NCI-H748 (cell line): ENCODE results near the gene UBE2G2.
A peak's percentile ranks its signal among the peaks of the same experiment; 100 is the strongest.

ENCODE experiments used
- DNase-seq: peaks from one replicate; lab custom pipeline; 2025; ENCODE audit not compliant: unreplicated experiment; lab: John Stamatoyannopoulos, UW

Gene UBE2G2

GRCh38 chr21:44766014-44766817 is 35.4 kb downstream of the UBE2G2 start:
- no peak for DNase-seq

- DNase-seq, result peak; percentile 31
Measured at GRCh38 chr21:44765231-44766013, 36.2 kb downstream of the UBE2G2 start.

GRCh38 chr21:44764319-44765230 is 37.0 kb downstream of the UBE2G2 start:
- no peak for DNase-seq

- no peak for DNase-seq
Measured at GRCh38 chr21:44763451-44764318, 37.9 kb downstream of the UBE2G2 start.

- DNase-seq, result no peak
Measured at GRCh38 chr21:44763050-44763378, 38.6 kb downstream of the UBE2G2 start.

- no peak for DNase-seq
Measured at GRCh38 chr21:44762221-44763049, 39.2 kb downstream of the UBE2G2 start.

- peak; percentile 87 for DNase-seq
Measured at GRCh38 chr21:44761747-44762208, 39.8 kb downstream of the UBE2G2 start.

- DNase-seq, result peak; percentile 85
Measured at GRCh38 chr21:44761011-44761729, 40.5 kb downstream of the UBE2G2 start.

- no peak for DNase-seq
Measured at GRCh38 chr21:44760376-44760775, 41.2 kb downstream of the UBE2G2 start.

GRCh38 chr21:44759628-44760285 is 41.9 kb downstream of the UBE2G2 start:
- DNase-seq, result no peak

- no peak for DNase-seq
Measured at GRCh38 chr21:44758781-44759627, 42.6 kb downstream of the UBE2G2 start.

GRCh38 chr21:44758141-44758561 is 43.5 kb downstream of the UBE2G2 start:
- no peak for DNase-seq

- DNase-seq, result no peak
Measured at GRCh38 chr21:44757731-44758130, 43.9 kb downstream of the UBE2G2 start.

GRCh38 chr21:44756423-44757185 is 45.0 kb downstream of the UBE2G2 start:
- no peak for DNase-seq

GRCh38 chr21:44755227-44755626 is 46.4 kb downstream of the UBE2G2 start:
- DNase-seq, result no peak

GRCh38 chr21:44753357-44753756 is 48.3 kb downstream of the UBE2G2 start:
- no peak for DNase-seq
